OCI-LY1 (cell line): Measurements from ENCODE around the gene OR2T3.
"Not testable (repeated sequence)": the region's sequence is repeated elsewhere in the genome, so short reads cannot be mapped to it uniquely, and the experiment has no call there.

Experiments
- H2AFZ ChIP-seq: fragments of 200-600 bp; sonication (generic), shearing (Covaris generic); 2 replicates; pipeline ENCODE4 v1.6.0; 2014; ENCODE audit warnings: antibody characterized with exemption, mild to moderate bottlenecking, low read length
- H3F3A ChIP-seq: fragments of 200-600 bp; sonication (generic), shearing (Covaris generic); 2 replicates; pipeline ENCODE4 v1.6.0; 2014; ENCODE audit warnings: mild to moderate bottlenecking, antibody characterized with exemption, low read length, moderate library complexity; ENCODE audit not compliant: insufficient read depth
- H3K27ac ChIP-seq: fragments of 200-600 bp; sonication (generic); 2 replicates; pipeline ENCODE4 v1.5.1; 2014; ENCODE audit warnings: low read length, mixed run types, mild to moderate bottlenecking, low read depth; ENCODE audit not compliant: poor library complexity, severe bottlenecking
- H3K27me3 ChIP-seq: fragments of 200-600 bp; sonication (generic); 2 replicates; pipeline ENCODE4 v1.6.0; 2014; ENCODE audit warnings: antibody characterized with exemption, mild to moderate bottlenecking, low read length, moderate library complexity; ENCODE audit not compliant: insufficient read depth
- H3K36me3 ChIP-seq: fragments of 200-600 bp; sonication (generic); 2 replicates; pipeline ENCODE4 v1.6.1; 2014; ENCODE audit warnings: mild to moderate bottlenecking, antibody characterized with exemption, low read length, moderate library complexity, mixed read lengths; ENCODE audit not compliant: insufficient read depth
- H3K4me1 ChIP-seq: fragments of 200-600 bp; sonication (generic); 2 replicates; pipeline ENCODE4 v1.5.1; 2014; ENCODE audit warnings: mild to moderate bottlenecking, low read length, moderate library complexity; ENCODE audit not compliant: insufficient read depth, severe bottlenecking
- H3K4me2 ChIP-seq: fragments of 200-600 bp; sonication (generic), shearing (Covaris generic); 2 replicates; pipeline ENCODE4 v1.6.1; 2014; ENCODE audit warnings: low read length
- H3K4me3 ChIP-seq: fragments of 200-600 bp; sonication (generic); 2 replicates; pipeline ENCODE4 v1.5.1; 2014; ENCODE audit warnings: low read length, low read depth, mild to moderate bottlenecking, mixed read lengths; ENCODE audit not compliant: poor library complexity, severe bottlenecking
- H3K79me2 ChIP-seq: fragments of 200-600 bp; shearing (Covaris generic); 2 replicates; pipeline ENCODE4 v1.6.1; 2016; ENCODE audit warnings: mixed run types, low read length, mixed read lengths; ENCODE audit not compliant: insufficient read depth
- H3K9ac ChIP-seq: fragments of 200-600 bp; sonication (generic), shearing (Covaris generic); 2 replicates; pipeline ENCODE4 v1.6.1; 2014; ENCODE audit warnings: mild to moderate bottlenecking, low read length, mixed read lengths
- H3K9me2 ChIP-seq: fragments of 200-600 bp; sonication (generic), shearing (Covaris generic); 2 replicates; pipeline ENCODE4 v1.6.1; 2014; ENCODE audit warnings: low read depth, mild to moderate bottlenecking, low read length, mixed read lengths
- H3K9me3 ChIP-seq: fragments of 200-600 bp; shearing (Covaris generic); 2 replicates; pipeline ENCODE4 v1.6.1; 2014; ENCODE audit warnings: low read length, mixed read lengths
- H4K20me1 ChIP-seq: fragments of 200-600 bp; sonication (generic), shearing (Covaris generic); 2 replicates; pipeline ENCODE4 v1.6.0; 2016; ENCODE audit warnings: mild to moderate bottlenecking, low read length; ENCODE audit not compliant: insufficient read depth

Gene OR2T3

DNA sequence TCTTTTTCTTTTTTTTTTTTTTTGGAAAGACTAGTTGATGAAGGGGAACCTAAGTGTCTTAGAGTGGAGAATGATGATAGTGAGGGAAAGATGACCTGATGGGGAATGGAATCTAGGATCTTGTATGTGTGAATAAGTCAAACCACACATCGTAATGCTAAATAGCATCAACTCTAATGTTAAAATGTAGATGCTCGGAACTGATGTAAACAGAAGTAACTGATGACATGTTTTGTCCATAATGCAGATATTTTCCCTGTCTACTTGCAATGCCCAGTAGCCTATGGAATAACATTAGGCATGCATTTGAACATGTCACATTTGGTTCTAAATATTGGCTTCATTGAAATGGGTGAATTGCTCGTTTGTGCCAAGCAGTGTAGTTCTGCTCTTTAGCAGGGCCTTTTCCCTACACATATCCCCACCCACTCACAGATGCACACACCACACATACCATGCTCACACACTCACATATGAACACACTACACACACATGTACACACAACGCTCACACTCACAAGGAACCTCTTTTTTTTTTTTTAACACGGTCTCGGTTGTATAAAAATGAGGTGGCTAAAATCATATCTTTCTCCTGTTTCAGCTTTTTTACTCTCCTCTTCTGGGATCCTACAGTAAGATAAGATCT lies 23.2 kb upstream of the OR2T3 start:
- not testable (repeated sequence) for H3K9ac ChIP-seq, H3K9me2 ChIP-seq, H4K20me1 ChIP-seq, H3K27ac ChIP-seq, H3K4me2 ChIP-seq, H3K9me3 ChIP-seq, H3K4me1 ChIP-seq, H2AFZ ChIP-seq, H3K27me3 ChIP-seq, H3K4me3 ChIP-seq, H3K36me3 ChIP-seq, H3F3A ChIP-seq, H3K79me2 ChIP-seq

DNA sequence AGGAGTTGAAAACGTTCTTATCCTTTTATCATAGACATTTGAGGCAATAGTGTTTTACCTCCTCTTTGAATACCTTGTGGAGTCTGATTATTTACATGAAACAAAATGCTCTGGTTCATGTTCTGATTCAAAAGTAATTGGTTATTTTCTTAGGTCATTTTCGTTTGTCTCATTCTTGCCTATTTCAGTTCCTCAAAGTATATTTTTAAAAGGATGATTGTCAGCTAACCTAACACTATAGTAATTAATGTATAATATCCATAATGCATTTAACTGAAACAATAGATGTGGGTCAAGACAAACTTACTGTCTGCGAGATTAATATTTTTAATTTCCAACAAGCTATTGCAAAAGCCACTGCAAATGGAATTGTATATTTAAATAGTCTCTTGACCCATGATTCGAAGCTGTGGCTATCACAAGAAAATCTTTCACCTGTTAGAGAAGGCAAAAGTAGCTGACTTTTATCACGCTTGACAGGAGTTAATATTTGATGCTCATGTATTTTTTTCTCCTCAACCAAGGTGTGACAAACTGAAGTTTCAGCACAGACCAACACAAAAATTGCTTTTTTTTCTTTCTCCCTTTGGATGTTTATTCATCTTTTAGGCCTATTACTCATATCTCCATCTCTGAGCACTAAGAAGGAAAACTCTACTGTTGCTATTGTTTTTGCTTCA lies 22.5 kb upstream of the OR2T3 start:
- not testable (repeated sequence) for H3K79me2 ChIP-seq, H3K9me2 ChIP-seq, H3F3A ChIP-seq, H3K4me3 ChIP-seq, H3K27me3 ChIP-seq, H3K36me3 ChIP-seq, H4K20me1 ChIP-seq, H3K4me2 ChIP-seq, H3K27ac ChIP-seq, H3K4me1 ChIP-seq, H3K9me3 ChIP-seq, H3K9ac ChIP-seq, H2AFZ ChIP-seq

DNA sequence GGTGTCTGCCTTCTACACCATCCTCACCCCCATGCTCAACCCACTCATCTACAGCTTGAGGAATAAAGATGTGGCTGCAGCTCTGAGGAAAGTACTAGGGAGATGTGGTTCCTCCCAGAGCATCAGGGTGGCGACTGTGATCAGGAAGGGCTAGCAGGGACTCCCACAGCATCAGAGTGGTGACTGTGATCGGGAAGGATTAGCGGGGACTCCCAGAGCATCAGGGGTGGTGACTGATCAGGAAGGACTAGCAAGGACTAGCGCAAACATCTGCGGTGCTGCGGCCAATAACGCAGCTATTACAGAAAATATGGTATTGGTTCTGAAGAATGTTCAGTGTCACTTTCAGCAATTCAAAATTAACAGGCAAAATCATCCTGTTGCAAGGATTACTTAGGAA lies 19.5 kb upstream of the OR2T3 start:
- H3K9me3 ChIP-seq, H3K27me3 ChIP-seq: not testable (repeated sequence)

DNA sequence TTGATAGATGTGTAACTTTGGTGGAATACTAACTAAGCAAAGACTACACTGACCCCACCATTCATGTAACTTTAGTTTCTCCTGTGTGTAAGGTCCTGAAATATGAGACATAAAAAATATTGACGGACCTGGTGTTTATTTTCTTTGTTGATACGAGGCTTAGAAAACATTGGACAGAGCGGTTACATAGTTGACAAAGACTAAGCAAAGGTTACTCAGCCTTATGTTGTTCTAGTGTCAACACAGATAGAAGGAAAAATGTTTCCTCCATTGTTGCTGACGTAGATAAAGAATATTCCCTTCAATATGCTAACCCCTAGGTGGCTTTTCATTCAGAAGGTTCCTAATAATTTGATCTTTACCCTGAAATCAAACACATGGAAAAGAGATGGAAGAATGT lies 18.1 kb upstream of the OR2T3 start:
- not testable (repeated sequence) for H3K36me3 ChIP-seq, H3K79me2 ChIP-seq, H3K4me2 ChIP-seq, H3K27me3 ChIP-seq, H3K9ac ChIP-seq, H3K4me1 ChIP-seq, H3K4me3 ChIP-seq, H3K27ac ChIP-seq, H3K9me3 ChIP-seq, H4K20me1 ChIP-seq, H2AFZ ChIP-seq, H3K9me2 ChIP-seq, H3F3A ChIP-seq

More for the DNA sequence above, 19.5 kb upstream of the OR2T3 start:
- not testable (repeated sequence) for H3K4me3 ChIP-seq, H3K27ac ChIP-seq, H3K79me2 ChIP-seq, H3K36me3 ChIP-seq, H3K9me2 ChIP-seq, H3K4me2 ChIP-seq, H3F3A ChIP-seq, H2AFZ ChIP-seq, H4K20me1 ChIP-seq, H3K9ac ChIP-seq, H3K4me1 ChIP-seq

DNA sequence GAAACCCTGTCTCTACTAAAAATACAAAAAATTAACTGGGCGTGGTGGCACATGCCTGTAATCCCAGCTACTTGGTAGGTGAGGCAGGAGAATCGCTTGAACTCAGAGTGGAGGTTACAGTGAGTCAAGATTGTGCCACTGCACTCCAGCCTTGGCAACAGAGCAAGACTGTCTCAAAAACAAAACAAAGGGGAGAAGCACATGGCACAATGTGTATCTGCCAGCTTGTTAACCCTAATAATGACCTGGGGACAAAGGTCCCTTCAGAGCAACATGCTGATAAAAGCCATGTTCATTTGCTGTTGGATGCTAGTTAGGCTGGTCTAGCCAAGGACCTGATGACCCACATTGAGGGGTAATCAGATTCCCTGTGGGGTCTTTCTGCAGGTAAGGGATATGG lies 16.5 kb upstream of the OR2T3 start:
- H3K27me3 ChIP-seq, H3K9me3 ChIP-seq, H4K20me1 ChIP-seq, H3K36me3 ChIP-seq, H3K79me2 ChIP-seq, H3K4me2 ChIP-seq, H3K4me3 ChIP-seq, H3K9me2 ChIP-seq, H3K27ac ChIP-seq, H2AFZ ChIP-seq, H3K4me1 ChIP-seq, H3K9ac ChIP-seq, H3F3A ChIP-seq: not testable (repeated sequence)

DNA sequence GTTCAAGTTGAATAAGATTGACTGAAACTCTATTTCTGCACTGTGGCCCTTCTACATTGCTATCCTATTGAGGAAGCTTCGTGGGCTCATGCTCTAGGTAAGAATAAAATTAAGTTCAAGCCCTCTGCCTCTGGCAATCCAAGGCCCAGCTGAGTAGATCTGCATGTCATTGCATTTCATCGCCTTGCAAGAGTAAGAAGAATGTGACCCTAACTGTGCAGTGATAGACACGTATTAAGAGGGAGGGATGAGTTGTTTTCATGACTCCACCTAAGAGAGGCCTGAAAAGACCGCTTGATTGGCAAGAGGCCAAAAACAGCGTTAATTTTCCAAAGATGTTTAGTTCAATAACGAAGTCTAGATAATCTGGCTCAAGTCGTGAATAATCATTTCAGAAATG lies 14.0 kb upstream of the OR2T3 start:
- H3K9ac ChIP-seq, H3F3A ChIP-seq, H3K4me1 ChIP-seq, H3K9me3 ChIP-seq, H3K4me2 ChIP-seq, H3K27me3 ChIP-seq, H3K27ac ChIP-seq, H2AFZ ChIP-seq, H3K79me2 ChIP-seq, H3K4me3 ChIP-seq, H4K20me1 ChIP-seq, H3K36me3 ChIP-seq, H3K9me2 ChIP-seq: not testable (repeated sequence)
